ENCODE results near the gene DEFB121.

GRCh38 chr20:31394900-31395299 is 11.1 kb downstream of the DEFB121 start:
- no peak for TF ChIP-seq EZH2 (IDR thresholded peaks at IDR 0.05; ENCODE audit: low read depth, low read length, severe bottlenecking)
- no peak for TF ChIP-seq JUND (IDR thresholded peaks at IDR 0.05; ENCODE audit: low read length)
- no peak for TF ChIP-seq MAFK (IDR thresholded peaks at IDR 0.05; ENCODE audit: low read depth, low read length)
- TF ChIP-seq ZNF274 (IDR thresholded peaks at IDR 0.05; ENCODE audit: borderline replicate concordance, extremely low read depth, low read length): no peak
- TF ChIP-seq CREB1 (IDR thresholded peaks at IDR 0.05): no peak
- TF ChIP-seq HDAC2 (IDR thresholded peaks at IDR 0.05; ENCODE audit: borderline replicate concordance in 1 of 2, low read depth in 2 of 2, low read length in 2 of 2): no peak
- TF ChIP-seq, protein P1, sequence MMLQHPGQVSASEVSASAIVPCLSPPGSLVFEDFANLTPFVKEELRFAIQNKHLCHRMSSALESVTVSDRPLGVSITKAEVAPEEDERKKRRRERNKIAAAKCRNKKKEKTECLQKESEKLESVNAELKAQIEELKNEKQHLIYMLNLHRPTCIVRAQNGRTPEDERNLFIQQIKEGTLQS (IDR thresholded peaks at IDR 0.05; ENCODE audit: insufficient read depth, low read depth, low read length): no peak
- TF ChIP-seq POLR2A (IDR thresholded peaks at IDR 0.05; ENCODE audit: control extremely low read depth in 1 of 2, low read depth in 2 of 2, low read length in 2 of 2): no peak
